PFSK-1 (cell line): Measurements from ENCODE around the gene TUBB3.

Source experiments
- FOXP2 ChIP-seq: optimal IDR thresholded peaks from 2 replicates; pipeline ENCODE3; 2011; ENCODE audit warnings: borderline replicate concordance, control low read depth, inconsistent platforms; ENCODE audit not compliant: insufficient read depth; ENCODE audit errors: extremely low read length, extremely low read depth
- POLR2AphosphoS5 ChIP-seq: IDR thresholded peaks from 2 replicates; pipeline ENCODE4 v1.6.1; 2012; ENCODE audit warnings: low read depth, mild to moderate bottlenecking, control low read depth, low read length, moderate library complexity
- SIN3A ChIP-seq: IDR thresholded peaks from 2 replicates; pipeline ENCODE4 v1.6.1; 2012; ENCODE audit warnings: mild to moderate bottlenecking, low read length, moderate library complexity, borderline replicate concordance; ENCODE audit not compliant: insufficient read depth
- TAF1 ChIP-seq: IDR thresholded peaks from 2 replicates; pipeline ENCODE4 v1.6.1; 2012; ENCODE audit warnings: low read length, control low read depth, borderline replicate concordance; ENCODE audit not compliant: insufficient read depth
- TF ChIP-seq, protein P1 (sequence below), 2 experiments: IDR thresholded peaks; 2 replicates each; pipeline versions ENCODE4 v1.6.1 to v1.8.0; 2011 to 2012; ENCODE audit warnings: low read depth in 2 of 2, low read length in 2 of 2, control low read depth in 1 of 2, inconsistent platforms in 1 of 2, mild to moderate bottlenecking in 1 of 2, moderate library complexity in 1 of 2; ENCODE audit not compliant: insufficient read depth in 1 of 2

The TUBB3 gene

DNA sequence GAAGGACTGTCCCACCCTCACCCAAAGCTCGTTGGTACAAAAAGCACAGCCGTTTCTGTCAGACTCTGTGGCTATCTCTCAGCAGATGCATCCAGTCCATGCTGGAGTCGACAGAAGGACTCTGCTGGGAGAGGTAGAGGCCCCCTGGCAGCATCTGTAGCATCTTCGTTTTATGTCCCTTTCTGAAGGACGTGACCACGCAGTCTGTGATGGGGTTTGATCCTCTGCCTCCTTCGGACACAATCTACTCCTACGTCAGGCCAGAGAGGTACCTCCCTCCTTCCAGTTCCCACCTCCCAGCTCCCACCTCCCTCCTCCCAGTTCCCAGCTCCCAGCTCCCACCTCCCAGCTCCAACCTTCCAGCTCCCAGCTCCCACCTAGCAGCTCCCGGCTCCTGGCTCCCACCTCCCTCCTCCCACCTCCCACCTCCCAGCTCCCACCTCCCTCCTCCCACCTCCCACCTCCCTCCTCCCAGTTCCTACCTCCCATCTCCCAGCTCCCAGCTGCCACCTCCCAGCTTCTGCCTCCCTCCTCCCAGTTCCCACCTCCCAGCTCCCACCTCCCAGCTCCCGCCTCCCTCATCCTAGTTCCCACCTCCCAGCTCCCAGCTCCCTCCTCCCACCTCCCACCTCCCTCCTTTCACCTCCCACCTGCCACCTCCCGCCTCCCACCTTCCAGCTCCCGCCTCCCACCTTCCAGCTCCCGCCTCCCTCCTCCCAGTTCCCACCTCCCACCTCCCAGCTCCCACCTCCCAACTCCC lies 15.9 kb upstream of the TUBB3 start:
- TF ChIP-seq POLR2AphosphoS5 = no peak
- no peak for TF ChIP-seq TAF1
- no peak for TF ChIP-seq FOXP2
- TF ChIP-seq SIN3A = no peak
- TF ChIP-seq, protein P1, sequence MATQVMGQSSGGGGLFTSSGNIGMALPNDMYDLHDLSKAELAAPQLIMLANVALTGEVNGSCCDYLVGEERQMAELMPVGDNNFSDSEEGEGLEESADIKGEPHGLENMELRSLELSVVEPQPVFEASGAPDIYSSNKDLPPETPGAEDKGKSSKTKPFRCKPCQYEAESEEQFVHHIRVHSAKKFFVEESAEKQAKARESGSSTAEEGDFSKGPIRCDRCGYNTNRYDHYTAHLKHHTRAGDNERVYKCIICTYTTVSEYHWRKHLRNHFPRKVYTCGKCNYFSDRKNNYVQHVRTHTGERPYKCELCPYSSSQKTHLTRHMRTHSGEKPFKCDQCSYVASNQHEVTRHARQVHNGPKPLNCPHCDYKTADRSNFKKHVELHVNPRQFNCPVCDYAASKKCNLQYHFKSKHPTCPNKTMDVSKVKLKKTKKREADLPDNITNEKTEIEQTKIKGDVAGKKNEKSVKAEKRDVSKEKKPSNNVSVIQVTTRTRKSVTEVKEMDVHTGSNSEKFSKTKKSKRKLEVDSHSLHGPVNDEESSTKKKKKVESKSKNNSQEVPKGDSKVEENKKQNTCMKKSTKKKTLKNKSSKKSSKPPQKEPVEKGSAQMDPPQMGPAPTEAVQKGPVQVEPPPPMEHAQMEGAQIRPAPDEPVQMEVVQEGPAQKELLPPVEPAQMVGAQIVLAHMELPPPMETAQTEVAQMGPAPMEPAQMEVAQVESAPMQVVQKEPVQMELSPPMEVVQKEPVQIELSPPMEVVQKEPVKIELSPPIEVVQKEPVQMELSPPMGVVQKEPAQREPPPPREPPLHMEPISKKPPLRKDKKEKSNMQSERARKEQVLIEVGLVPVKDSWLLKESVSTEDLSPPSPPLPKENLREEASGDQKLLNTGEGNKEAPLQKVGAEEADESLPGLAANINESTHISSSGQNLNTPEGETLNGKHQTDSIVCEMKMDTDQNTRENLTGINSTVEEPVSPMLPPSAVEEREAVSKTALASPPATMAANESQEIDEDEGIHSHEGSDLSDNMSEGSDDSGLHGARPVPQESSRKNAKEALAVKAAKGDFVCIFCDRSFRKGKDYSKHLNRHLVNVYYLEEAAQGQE (IDR thresholded peaks at IDR 0.05; ENCODE audit: insufficient read depth in 1 of 2, low read depth in 2 of 2, low read length in 2 of 2) = no peak

DNA sequence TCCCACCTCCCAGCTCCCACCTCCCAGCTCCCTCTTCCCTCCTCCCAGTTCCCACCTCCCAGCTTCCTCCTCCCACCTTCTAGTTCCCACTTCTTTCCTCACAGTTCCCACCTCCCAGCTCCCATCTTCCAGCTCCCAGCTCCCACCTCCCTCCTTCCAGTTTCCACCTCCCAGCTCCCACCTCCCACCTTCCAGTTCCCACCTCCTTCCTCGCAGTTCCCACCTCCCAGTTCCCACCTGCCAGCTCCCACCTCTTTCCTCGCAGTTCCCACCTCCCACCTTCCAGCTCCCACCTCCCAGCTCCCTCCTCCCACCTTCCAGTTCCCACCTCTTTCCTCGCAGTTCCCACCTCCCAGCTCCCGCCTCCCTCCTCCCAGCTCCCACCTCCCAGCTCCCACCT lies 14.9 kb upstream of the TUBB3 start:
- no peak for TF ChIP-seq SIN3A
- TF ChIP-seq TAF1 = no peak
- TF ChIP-seq, protein P1 (IDR thresholded peaks at IDR 0.05; ENCODE audit: insufficient read depth in 1 of 2, low read depth in 2 of 2, low read length in 2 of 2) = no peak
- no peak for TF ChIP-seq POLR2AphosphoS5
- TF ChIP-seq FOXP2 = no peak

DNA sequence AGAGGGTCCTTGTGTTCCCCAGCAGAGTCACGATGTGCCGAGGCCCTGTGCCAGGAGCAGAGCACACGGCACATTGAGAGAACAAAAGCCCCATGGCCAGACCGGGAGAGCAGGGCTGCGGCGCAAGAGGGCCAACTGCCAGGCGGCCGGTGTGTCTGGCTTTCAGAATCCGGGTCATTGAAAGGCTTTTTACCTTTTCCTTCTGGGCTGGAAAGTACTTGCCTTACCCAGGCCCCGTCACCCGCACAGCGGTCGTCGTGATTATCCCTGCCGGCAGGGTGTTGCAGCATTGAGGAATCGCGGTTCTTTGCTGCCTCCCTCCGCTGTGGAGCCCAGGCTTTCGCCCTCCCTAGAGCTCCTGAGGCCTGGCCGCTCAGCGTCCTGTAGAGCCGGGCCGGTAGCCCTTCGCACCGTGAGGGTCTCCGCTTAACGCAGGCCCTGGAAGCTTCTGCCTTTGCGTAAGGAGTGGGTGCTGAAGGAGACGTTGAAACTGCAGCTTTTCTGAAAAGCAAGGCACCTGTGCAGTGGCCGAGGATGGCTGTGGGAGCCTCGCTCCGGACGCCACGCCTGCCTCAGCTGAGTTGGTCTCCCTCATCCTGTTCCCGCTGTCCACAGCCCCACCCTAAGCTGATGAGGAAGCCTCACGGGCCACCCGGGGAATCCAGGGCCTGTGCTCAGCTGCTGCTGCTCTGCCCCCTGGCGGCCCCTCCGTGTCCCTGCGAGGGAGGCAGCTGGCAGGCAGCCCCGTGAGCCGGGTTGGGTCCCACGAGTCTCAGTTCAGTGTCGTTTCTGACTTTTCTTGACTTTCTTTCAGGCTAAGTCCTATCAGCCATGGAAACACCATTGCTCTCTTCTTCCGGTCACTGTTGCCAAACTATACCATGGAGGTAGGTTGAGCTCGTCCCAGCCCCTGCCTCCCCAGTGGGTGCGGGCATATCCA lies 13.1 kb upstream of the TUBB3 start:
- peak; percentile 45 for TF ChIP-seq FOXP2
- no peak for TF ChIP-seq SIN3A
- TF ChIP-seq POLR2AphosphoS5 = 0 out of 2 replicates have a peak, but pooled peaks have one; percentile 19
- TF ChIP-seq TAF1 = no peak
- TF ChIP-seq, protein P1 (IDR thresholded peaks at IDR 0.05; ENCODE audit: insufficient read depth in 1 of 2, low read depth in 2 of 2, low read length in 2 of 2) = no peak

DNA sequence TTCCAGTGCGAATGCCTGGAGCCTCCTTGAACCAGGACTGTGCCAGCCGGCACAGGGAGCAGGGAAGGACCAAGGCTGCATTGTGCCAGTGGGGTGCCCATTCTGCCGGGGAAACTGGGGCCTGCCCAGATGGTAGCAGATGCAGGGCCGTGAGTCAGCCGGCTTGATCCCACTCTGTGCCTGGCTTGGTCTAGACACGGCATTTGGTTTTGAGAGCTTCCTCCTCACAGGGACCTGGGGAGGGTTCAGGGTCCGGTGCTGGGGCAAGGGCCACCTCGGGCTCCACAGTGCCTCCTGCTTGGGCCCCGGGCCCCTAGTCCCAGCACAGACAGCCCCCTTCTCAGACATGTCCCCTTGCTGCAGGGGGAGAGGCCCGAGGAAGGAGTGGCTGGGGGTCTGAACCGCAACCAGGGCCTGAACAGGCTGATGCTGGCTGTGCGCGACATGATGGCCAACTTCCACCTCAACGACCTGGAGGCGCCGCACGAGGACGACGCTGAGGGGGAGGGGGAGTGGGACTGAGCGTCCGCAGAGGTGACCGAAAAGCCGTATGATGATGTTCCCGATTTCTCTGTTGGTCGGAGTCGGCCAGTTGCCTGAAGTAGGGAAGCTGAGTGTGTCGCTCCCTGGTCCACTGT lies 12.3 kb upstream of the TUBB3 start:
- TF ChIP-seq POLR2AphosphoS5 (no peak), TAF1 (no peak), SIN3A (no peak), FOXP2 (no peak)
- TF ChIP-seq, protein P1 (IDR thresholded peaks at IDR 0.05; ENCODE audit: insufficient read depth in 1 of 2, low read depth in 2 of 2, low read length in 2 of 2) = no peak
